Nephron (organoid): ENCODE measurements around the gene GCK.
"Not testable (repeated sequence)": the region's sequence is repeated elsewhere in the genome, so short reads cannot be mapped to it uniquely, and the experiment has no call there.

Experiments used
- H3K27ac Mint-ChIP-seq, 3 experiments: 2 replicates each; pipeline ENCODE4 v1.8.0; 2020; ENCODE audit warnings: mixed read lengths in 3 of 3, mild to moderate bottlenecking in 2 of 3, moderate library complexity in 1 of 3
- H3K27me3 Mint-ChIP-seq: 2 replicates; pipeline ENCODE4 v1.8.0; 2021; ENCODE audit warnings: low read depth, mild to moderate bottlenecking, moderate library complexity, mixed read lengths
- H3K36me3 Mint-ChIP-seq: 2 replicates; pipeline ENCODE4 v1.8.0; 2020; ENCODE audit warnings: low read depth, mixed read lengths
- H3K4me1 Mint-ChIP-seq: 2 replicates; pipeline ENCODE4 v1.8.0; 2020; ENCODE audit warnings: mixed read lengths
- H3K4me3 Mint-ChIP-seq, 3 experiments: 2 replicates each; pipeline ENCODE4 v1.8.0; 2020; ENCODE audit warnings: mild to moderate bottlenecking in 3 of 3, mixed read lengths in 3 of 3, moderate library complexity in 2 of 3
- H3K9me3 Mint-ChIP-seq: 2 replicates; pipeline ENCODE4 v1.8.0; 2020; ENCODE audit warnings: mixed read lengths
- CTCF ChIP-seq, 3 experiments: fragments of 200-600 bp; sonication (generic); IDR thresholded peaks; one replicate each; pipeline ENCODE4 v1.5.0; 2021; ENCODE audit warnings: antibody characterized with exemption in 3 of 3; ENCODE audit not compliant: unreplicated experiment in 3 of 3

Gene GCK

GRCh38 chr7:44172803-44173424 is 16.3 kb downstream of the GCK start:
- peaks cover 8% of the 10 kb centered on the region for H3K9me3 Mint-ChIP-seq
- H3K36me3 Mint-ChIP-seq = no peaks in the 10 kb centered on the region
- no peaks in the 10 kb centered on the region for H3K4me1 Mint-ChIP-seq

GRCh38 chr7:44172352-44172751 is 16.9 kb downstream of the GCK start:
- Mint-ChIP-seq H3K27me3 (peaks cover 35% of the 10 kb centered on the region), H3K4me3 (no peak overlapping the region), H3K36me3 (no peaks in the 10 kb centered on the region), H3K27ac (no peak overlapping the region), H3K4me1 (no peaks in the 10 kb centered on the region), H3K9me3 (peaks cover 8% of the 10 kb centered on the region)
- no peak for TF ChIP-seq CTCF (IDR thresholded peaks at IDR 0.05; ENCODE audit: unreplicated experiment in 3 of 3)

More at GRCh38 chr7:44172803-44173424, 16.3 kb downstream of the GCK start:
- no peak overlapping the region for H3K4me3 Mint-ChIP-seq
- no peak overlapping the region for H3K27ac Mint-ChIP-seq
- no peak for TF ChIP-seq CTCF (IDR thresholded peaks at IDR 0.05; ENCODE audit: unreplicated experiment in 3 of 3)
- peaks cover 35% of the 10 kb centered on the region for H3K27me3 Mint-ChIP-seq

GRCh38 chr7:44171901-44172300 is 17.3 kb downstream of the GCK start:
- peaks cover 31% of the 10 kb centered on the region for H3K27me3 Mint-ChIP-seq
- not testable (repeated sequence) for H3K4me1 Mint-ChIP-seq, H3K27ac Mint-ChIP-seq, H3K9me3 Mint-ChIP-seq, H3K4me3 Mint-ChIP-seq, H3K36me3 Mint-ChIP-seq

- Mint-ChIP-seq H3K9me3 (peaks cover 17% of the 10 kb centered on the region), H3K27ac (no peak overlapping the region), H3K4me3 (no peak overlapping the region), H3K4me1 (no peaks in the 10 kb centered on the region), H3K36me3 (peaks cover 4% of the 10 kb centered on the region), H3K27me3 (peaks cover 17% of the 10 kb centered on the region)
- no peak for TF ChIP-seq CTCF (IDR thresholded peaks at IDR 0.05; ENCODE audit: unreplicated experiment in 3 of 3)
These were observed 21.3 kb downstream of the GCK start for GRCh38 chr7:44167920-44168319.

GRCh38 chr7:44163591-44163990 is 25.6 kb downstream of the GCK start:
- TF ChIP-seq CTCF (IDR thresholded peaks at IDR 0.05; ENCODE audit: unreplicated experiment in 3 of 3) = no peak
- Mint-ChIP-seq H3K36me3 (peaks cover 4% of the 10 kb centered on the region), H3K27me3 (peaks cover 9% of the 10 kb centered on the region), H3K9me3 (peaks cover 9% of the 10 kb centered on the region), H3K4me3 (no peak overlapping the region), H3K27ac (no peak overlapping the region), H3K4me1 (no peaks in the 10 kb centered on the region)

GRCh38 chr7:44162785-44163395 is 26.3 kb downstream of the GCK start:
- TF ChIP-seq CTCF (IDR thresholded peaks at IDR 0.05; ENCODE audit: unreplicated experiment in 3 of 3) = no peak
- peaks cover 4% of the 10 kb centered on the region for H3K36me3 Mint-ChIP-seq
- H3K4me1 Mint-ChIP-seq = no peaks in the 10 kb centered on the region
- no peak overlapping the region for H3K27ac Mint-ChIP-seq
- no peak overlapping the region for H3K4me3 Mint-ChIP-seq
- H3K9me3 Mint-ChIP-seq = peaks cover 9% of the 10 kb centered on the region
- peaks cover 9% of the 10 kb centered on the region for H3K27me3 Mint-ChIP-seq
